ENCODE results near the gene UBAP2L.
"Not testable (repeated sequence)": the region's sequence is repeated elsewhere in the genome, so short reads cannot be mapped to it uniquely, and the experiment has no call there.

Gene UBAP2L

DNA sequence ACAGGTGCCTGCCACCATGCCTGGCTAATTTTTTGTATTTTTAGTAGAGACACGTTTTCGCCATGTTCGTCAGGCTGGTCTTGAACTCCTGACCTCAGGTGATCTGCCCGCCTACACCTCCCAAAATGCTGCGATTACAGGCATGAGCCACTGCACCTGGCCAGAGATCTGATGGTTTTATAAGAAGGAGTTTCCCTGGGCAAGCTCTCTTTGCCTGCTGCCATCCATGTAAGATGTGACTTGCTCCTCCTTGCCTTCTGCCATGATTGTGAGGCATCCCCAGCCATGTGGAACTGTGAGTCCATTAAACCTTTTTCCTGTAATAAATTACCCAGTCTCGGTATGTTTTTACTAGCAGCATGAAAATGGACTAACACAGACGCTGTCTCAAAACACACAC lies 88.4 kb downstream of the UBAP2L start:
- H3K27me3 Mint-ChIP-seq; H3K4me3 Mint-ChIP-seq; DNase-seq (ENCODE audit: low spot score in 2 of 2); ATAC-seq (replicated peaks; ENCODE audit: extremely low read depth, poor library complexity, severe bottlenecking); H3K36me3 Mint-ChIP-seq (ENCODE audit: insufficient read depth); H3K4me1 Mint-ChIP-seq; H3K27ac Mint-ChIP-seq (ENCODE audit: low read depth); H3K9me3 Mint-ChIP-seq: not testable (repeated sequence)

DNA sequence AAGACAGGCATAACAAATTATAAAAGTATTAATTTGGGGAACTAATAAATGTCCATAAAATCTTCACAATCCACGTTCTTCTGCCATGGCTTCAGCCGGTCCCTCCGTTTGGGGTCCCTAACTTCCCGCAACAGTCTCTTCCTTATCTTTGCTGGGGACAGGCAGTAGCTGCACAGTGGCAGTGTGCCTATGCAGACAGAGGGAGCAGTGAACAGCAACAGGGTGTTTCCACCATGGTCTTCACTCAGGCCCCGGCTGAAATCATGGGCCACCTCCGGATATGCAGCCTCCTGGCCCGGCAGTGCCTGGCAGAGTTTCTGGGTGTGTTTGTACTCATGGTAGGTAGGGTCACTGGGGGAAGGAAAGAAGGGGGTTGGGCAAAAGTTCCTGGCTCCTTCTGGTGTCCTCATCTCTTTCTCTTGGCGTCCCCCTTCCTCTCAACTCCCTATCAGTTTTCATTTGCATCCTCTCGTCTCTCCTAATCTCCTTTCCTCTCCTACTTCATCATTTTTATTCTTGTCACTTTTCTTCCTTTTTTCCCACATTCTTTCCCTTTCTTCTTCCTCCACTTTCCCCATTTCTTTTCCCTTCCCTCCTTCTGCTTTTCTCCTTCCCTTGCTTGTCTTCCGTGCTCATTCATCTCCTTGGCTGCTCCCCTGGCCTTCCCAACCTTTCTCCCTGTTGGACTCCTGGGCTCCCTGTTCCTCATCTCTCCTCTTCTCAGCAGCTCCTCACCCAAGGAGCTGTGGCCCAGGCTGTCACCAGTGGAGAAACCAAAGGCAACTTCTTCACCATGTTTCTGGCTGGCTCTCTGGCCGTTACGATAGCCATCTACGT lies 91.7 kb downstream of the UBAP2L start:
- H3K27me3 Mint-ChIP-seq; H3K4me1 Mint-ChIP-seq; H3K27ac Mint-ChIP-seq (ENCODE audit: low read depth): not testable (repeated sequence)

DNA sequence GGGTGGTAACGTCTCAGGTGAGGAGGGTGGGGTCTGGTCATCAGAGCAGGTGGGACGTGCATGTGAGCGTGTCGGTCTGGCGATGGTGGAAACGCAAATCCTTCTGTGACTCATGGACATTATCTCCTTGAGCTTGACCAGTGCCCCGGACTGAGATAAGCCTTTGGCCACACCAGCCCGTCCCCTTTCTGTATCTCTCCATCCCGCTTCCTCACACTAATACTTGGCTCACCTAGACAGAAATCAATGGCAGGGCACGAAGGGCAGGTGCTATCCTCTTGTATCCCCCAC lies 92.3 kb downstream of the UBAP2L start:
- DNase-seq (ENCODE audit: low spot score in 2 of 2), result no peak
- Mint-ChIP-seq H3K27ac (ENCODE audit: low read depth) (no peak overlapping the region), H3K9me3 (no peaks in the 10 kb centered on the region), H3K27me3 (no peaks in the 10 kb centered on the region), H3K4me1 (peaks cover 3% of the 10 kb centered on the region), H3K36me3 (ENCODE audit: insufficient read depth) (no peaks in the 10 kb centered on the region), H3K4me3 (no peak overlapping the region)
- no peak for ATAC-seq (replicated peaks; ENCODE audit: extremely low read depth, poor library complexity, severe bottlenecking)

More for the DNA sequence above, 91.7 kb downstream of the UBAP2L start:
- H3K4me3 Mint-ChIP-seq; H3K9me3 Mint-ChIP-seq; ATAC-seq (replicated peaks; ENCODE audit: extremely low read depth, poor library complexity, severe bottlenecking); DNase-seq (ENCODE audit: low spot score in 2 of 2); H3K36me3 Mint-ChIP-seq (ENCODE audit: insufficient read depth): not testable (repeated sequence)

DNA sequence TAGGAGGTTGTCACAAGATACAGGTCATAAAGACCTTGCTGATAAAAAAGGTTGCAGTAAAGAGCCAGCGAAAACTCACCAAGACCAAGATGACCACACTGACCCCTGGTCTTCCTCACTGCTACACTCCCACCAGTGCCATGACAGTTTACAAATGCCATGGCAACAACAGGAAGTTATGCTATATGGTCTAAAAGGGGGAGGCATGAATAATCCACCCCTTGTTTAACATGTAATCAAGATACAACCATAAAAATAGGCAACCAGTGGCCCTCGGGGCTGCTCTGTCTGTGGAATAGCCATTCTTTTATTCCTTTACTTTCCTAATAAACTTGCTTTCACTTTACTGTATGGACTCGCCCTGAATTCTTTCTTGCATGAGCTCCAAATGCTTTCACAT lies 93.5 kb downstream of the UBAP2L start:
- not testable (repeated sequence) for H3K9me3 Mint-ChIP-seq; H3K27me3 Mint-ChIP-seq; ATAC-seq (replicated peaks; ENCODE audit: extremely low read depth, poor library complexity, severe bottlenecking); H3K4me1 Mint-ChIP-seq; H3K27ac Mint-ChIP-seq (ENCODE audit: low read depth); H3K4me3 Mint-ChIP-seq; H3K36me3 Mint-ChIP-seq (ENCODE audit: insufficient read depth); DNase-seq (ENCODE audit: low spot score in 2 of 2)

DNA sequence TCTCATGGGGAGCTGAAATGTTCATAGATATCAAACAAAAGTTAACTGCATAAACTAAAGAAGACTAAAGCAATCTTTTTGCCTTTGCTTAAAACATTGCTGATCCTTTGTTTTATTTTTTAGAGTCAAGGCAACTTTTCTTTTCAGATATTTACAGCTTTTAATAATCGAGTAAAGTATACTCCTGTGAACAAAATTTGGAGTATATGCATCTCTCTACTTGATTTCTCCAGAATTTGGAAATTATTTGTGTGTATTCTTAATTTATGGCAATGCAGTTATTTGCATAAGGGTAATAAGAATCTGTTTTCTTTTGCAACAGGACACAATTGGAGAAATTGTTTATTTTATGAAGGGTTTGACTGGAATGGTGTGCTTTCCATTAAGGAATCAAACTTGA lies 95.9 kb downstream of the UBAP2L start:
- H3K27ac Mint-ChIP-seq (ENCODE audit: low read depth), result no peak overlapping the region
- H3K27me3 Mint-ChIP-seq, result peaks cover 10% of the 10 kb centered on the region
- no peaks in the 10 kb centered on the region for H3K9me3 Mint-ChIP-seq
- no peak overlapping the region for H3K4me3 Mint-ChIP-seq
- DNase-seq (ENCODE audit: low spot score in 2 of 2), result no peak
- H3K4me1 Mint-ChIP-seq, result no peaks in the 10 kb centered on the region
- no peaks in the 10 kb centered on the region for H3K36me3 Mint-ChIP-seq (ENCODE audit: insufficient read depth)
- ATAC-seq (replicated peaks; ENCODE audit: extremely low read depth, poor library complexity, severe bottlenecking), result no peak

DNA sequence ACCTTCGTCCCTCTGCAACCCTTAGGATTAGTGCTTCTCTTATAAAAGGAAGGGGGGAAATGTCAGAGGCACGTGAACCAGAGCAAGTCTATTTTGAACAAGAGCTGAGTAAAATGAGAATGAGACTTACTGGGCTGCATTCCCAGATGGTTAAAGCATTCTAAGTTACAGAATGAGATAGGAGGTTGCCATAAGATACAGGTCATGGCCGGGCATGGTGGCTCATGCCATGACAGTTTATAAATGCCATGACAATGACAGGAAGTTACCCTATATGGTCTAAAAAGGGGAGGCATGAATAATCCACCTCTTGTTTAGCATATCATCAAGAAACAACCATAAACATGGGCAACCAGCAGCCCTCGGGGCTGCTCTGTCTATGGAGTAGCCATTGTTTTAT lies 97.6 kb downstream of the UBAP2L start:
- DNase-seq (ENCODE audit: low spot score in 2 of 2) (no peak), ATAC-seq (replicated peaks; ENCODE audit: extremely low read depth, poor library complexity, severe bottlenecking) (no peak)
- H3K36me3 Mint-ChIP-seq (ENCODE audit: insufficient read depth), result no peaks in the 10 kb centered on the region
- H3K27ac Mint-ChIP-seq (ENCODE audit: low read depth), result no peak overlapping the region
- H3K9me3 Mint-ChIP-seq, result no peaks in the 10 kb centered on the region
- no peaks in the 10 kb centered on the region for H3K4me1 Mint-ChIP-seq
- peaks cover 19% of the 10 kb centered on the region for H3K27me3 Mint-ChIP-seq
- H3K4me3 Mint-ChIP-seq, result no peak overlapping the region

Data from central memory CD8-positive, alpha-beta T cell (primary cell).